HFFc6 (cell line): ENCODE results near the gene ALDH18A1. TPM values are rescaled to one million over a fixed set of nuclear protein-coding genes. Genes with fewer than 3 reads are reported as not detected.

Experiments used
- DNase-seq: peaks from one replicate; pipeline ENCODE4 v3.0.0-alpha.2; 2018
- H3K27ac Mint-ChIP-seq: 2 replicates; pipeline ENCODE4 v1.8.0; 2020; ENCODE audit warnings: mild to moderate bottlenecking, mixed read lengths
- H3K27me3 Mint-ChIP-seq: 2 replicates; pipeline ENCODE4 v1.8.0; 2021; ENCODE audit warnings: mild to moderate bottlenecking, moderate library complexity, mixed read lengths; ENCODE audit not compliant: insufficient read depth
- H3K36me3 Mint-ChIP-seq: 2 replicates; pipeline ENCODE4 v1.8.0; 2021; ENCODE audit warnings: low read depth, mixed read lengths
- H3K4me1 Mint-ChIP-seq: 2 replicates; pipeline ENCODE4 v1.8.0; 2020; ENCODE audit warnings: low read depth, mixed read lengths
- H3K4me3 Mint-ChIP-seq: 2 replicates; pipeline ENCODE4 v1.8.0; 2020; ENCODE audit warnings: mild to moderate bottlenecking, moderate library complexity, mixed read lengths
- H3K9me3 Mint-ChIP-seq: 2 replicates; pipeline ENCODE4 v1.8.0; 2020; ENCODE audit warnings: mild to moderate bottlenecking, mixed read lengths
- CTCF ChIP-seq: fragments of 200-600 bp; sonication (generic); IDR thresholded peaks from 2 replicates; pipeline ENCODE4 v1.5.0; 2021; ENCODE audit warnings: antibody characterized with exemption, mild to moderate bottlenecking
- total RNA-seq, 6 experiments: library from RNA; stranded (reverse); fragmentation: NEBNext Ultra II Directional; extraction: Animal tissue kit (Norgen Biotek cat#: 25700); gene quantifications; 2 replicates in 1 of 6; 3 replicates in 5 of 6; pipeline ENCODE4 v1.2.3, GENCODE V29; 2021

ALDH18A1 gene
- total RNA-seq, 6 experiments from 2014 or later, result 121 to 145 (median 133) TPM

DNA sequence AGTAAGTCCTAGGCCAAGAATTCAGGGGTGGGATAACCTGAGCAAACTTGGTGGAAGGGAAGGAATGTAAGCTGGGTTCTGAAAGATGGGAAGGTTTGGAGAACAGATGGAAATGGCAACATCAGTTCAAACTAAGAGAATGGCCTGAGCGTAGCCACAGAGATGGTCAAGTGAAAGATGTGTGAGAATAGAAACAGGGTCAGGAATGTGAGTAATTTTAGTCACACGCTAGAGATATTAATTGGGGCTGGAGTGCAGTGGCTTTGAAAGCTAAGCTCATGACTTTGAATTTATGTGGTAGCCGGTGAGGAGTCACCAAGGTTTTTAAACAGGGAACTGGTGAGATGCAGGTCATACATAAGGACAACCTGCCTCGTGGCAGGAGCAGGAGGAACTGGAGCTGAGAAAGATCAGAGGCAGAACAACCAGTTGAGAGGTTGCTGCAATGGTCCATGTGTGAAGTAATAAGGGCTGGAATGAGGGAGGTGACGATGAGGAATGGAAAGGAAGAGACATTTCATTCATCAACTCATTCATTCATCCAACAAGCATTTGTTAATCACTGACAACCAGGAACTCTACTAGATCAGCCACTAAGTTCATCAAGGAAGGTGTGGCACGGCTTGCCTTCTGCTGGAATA lies 82.4 kb downstream of the ALDH18A1 start:
- Mint-ChIP-seq H3K27ac (no peak overlapping the region), H3K9me3 (no peaks in the 10 kb centered on the region), H3K4me1 (no peaks in the 10 kb centered on the region), H3K27me3 (peaks cover 9% of the 10 kb centered on the region), H3K4me3 (no peak overlapping the region), H3K36me3 (no peaks in the 10 kb centered on the region)
- no peak for TF ChIP-seq CTCF
- no peak for DNase-seq

- Mint-ChIP-seq H3K36me3 (no peaks in the 10 kb centered on the region), H3K4me1 (no peaks in the 10 kb centered on the region), H3K4me3 (no peak overlapping the region), H3K27me3 (peaks cover 5% of the 10 kb centered on the region), H3K9me3 (no peaks in the 10 kb centered on the region), H3K27ac (no peak overlapping the region)
- no peak for TF ChIP-seq CTCF
- no peak for DNase-seq
Measured at GRCh38 chr10:95573527-95573926, 83.0 kb downstream of the ALDH18A1 start.

DNA sequence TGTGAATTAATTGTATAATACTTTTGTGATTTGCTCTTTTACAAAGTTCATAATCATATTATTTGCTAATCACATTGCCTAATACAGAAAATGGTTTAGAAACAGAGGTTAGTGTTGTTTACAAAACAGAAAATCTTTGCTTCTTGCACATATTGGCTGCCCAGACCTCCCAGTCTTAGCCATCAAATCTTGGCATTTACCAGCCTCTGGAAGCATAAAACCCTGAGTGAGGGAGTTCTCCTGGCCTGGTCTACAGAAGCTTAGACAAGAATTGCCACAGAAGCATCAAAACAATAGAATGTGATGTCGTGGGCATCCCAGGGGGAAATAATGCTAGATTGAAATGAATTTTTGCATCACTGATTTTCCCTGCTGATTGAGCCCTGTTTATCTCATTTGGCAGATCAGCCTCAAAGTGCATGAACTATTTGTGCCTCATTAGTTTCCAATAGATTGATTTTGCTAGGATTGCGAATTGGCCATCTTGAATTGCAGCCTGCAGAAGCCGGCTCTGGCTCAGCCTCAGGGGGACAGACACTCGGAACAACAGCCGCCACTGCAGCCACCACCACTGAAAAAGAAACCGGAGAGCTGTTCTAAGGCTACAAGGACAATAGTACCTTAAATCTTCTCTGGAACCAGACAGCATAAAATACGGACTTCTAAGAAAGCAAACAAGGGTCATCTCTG lies 84.2 kb downstream of the ALDH18A1 start:
- no peak for TF ChIP-seq CTCF
- Mint-ChIP-seq H3K4me3 (no peak overlapping the region), H3K27me3 (peaks cover 3% of the 10 kb centered on the region), H3K27ac (no peak overlapping the region), H3K36me3 (no peaks in the 10 kb centered on the region), H3K4me1 (no peaks in the 10 kb centered on the region), H3K9me3 (no peaks in the 10 kb centered on the region)
- no peak for DNase-seq

DNA sequence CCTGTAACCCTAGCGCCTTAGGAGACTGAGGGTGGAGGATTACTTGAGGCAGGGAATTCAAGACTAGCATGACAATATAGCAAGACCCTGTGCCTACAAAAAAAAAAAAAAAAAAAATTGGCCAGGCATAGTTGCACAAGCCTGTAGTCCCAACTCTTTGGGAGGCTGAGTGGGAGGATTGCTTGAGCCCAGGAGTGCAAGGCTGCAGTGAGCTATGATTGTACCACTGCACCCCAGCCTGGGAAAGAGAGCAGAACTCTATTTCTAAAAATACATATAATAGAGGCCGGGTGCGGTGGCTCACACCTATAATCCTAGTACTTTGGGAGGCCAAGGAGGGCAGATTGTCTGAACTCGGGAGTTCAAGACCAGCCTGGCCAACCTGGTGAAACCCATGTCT lies 85.1 kb downstream of the ALDH18A1 start:
- H3K27ac Mint-ChIP-seq, result no peak overlapping the region
- no peaks in the 10 kb centered on the region for H3K36me3 Mint-ChIP-seq
- H3K9me3 Mint-ChIP-seq, result no peaks in the 10 kb centered on the region
- TF ChIP-seq CTCF, result no peak
- H3K27me3 Mint-ChIP-seq, result peaks cover 4% of the 10 kb centered on the region
- no peak for DNase-seq
- H3K4me3 Mint-ChIP-seq, result no peak overlapping the region
- no peaks in the 10 kb centered on the region for H3K4me1 Mint-ChIP-seq

DNA sequence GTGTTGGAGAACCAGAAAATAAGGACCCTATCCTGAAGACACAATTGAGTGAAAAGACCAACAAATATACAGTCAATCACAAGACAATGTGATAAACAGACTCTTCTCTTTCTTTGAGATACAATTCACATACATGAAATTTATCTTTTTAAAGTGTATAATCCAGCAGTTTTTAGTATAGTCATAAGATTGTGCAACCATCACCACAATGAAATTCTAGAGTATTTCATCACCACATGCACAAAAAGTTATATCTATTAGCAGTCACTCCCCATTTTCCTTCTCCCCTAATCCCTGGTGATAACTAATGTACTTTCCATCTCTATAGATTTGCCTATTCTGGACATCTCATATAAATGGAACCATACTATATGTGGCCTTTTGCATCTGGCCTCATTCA lies 87.1 kb downstream of the ALDH18A1 start:
- Mint-ChIP-seq H3K4me3 (no peak overlapping the region), H3K4me1 (no peaks in the 10 kb centered on the region), H3K9me3 (no peaks in the 10 kb centered on the region), H3K27me3 (peaks cover 8% of the 10 kb centered on the region), H3K36me3 (no peaks in the 10 kb centered on the region), H3K27ac (no peak overlapping the region)
- no peak for DNase-seq
- no peak for TF ChIP-seq CTCF
